HG03558 (cell line): Measurements from ENCODE around the gene GALNT9.
"Not testable (repeated sequence)": the region's sequence is repeated elsewhere in the genome, so short reads cannot be mapped to it uniquely, and the experiment has no call there.

Source experiments
- ATAC-seq: cut with Tn5 transposase; IDR thresholded peaks from one replicate; pipeline ENCODE4 v1.9.1; 2021; ENCODE audit warnings: moderate number of reproducible peaks; ENCODE audit not compliant: unreplicated experiment; ENCODE audit errors: extremely low read depth

Gene GALNT9

DNA sequence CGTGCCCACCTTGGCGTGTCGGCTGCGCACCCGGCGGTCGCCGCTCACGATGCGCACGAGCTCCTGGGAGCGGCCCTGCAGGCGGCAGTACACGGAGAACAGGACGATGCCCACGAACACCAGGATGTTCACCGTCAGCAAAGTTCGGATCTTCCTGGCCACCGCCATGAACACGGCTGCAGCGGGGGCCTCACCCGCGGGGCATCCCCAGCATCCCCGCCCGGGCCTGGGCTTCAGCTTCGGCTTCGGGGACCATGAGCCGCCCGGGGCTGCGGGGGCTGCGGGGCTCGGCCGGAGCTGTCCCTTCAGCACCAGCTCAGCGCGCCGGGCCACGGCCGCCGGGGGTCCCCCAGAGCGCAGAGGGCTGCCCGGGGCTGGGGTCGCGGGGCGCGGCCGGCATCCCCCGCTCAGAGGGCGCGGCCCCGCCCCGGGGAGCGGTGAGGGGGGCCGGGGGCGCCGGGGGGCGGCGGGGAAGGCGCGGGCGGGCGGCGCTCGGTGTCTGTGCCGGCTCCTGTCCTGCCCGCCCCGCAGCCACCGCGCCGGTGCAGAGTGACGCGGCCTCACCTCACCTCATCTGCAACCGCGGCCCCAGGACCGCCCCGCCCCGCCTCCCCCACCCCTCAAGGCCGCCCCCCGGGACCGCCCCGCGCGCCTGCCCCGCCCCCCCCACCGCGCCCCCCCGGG lies at the start of gene GALNT9:
GALNT9 (minus strand) TSS at position 554 of the 684 bp plus-strand sequence; CDS start at position 168, 386 bp downstream.
- ATAC-seq, result no peak

GRCh38 chr12:132379057-132379456 lies 49.7 kb upstream of the GALNT9 start:
- not testable (repeated sequence) for ATAC-seq

DNA sequence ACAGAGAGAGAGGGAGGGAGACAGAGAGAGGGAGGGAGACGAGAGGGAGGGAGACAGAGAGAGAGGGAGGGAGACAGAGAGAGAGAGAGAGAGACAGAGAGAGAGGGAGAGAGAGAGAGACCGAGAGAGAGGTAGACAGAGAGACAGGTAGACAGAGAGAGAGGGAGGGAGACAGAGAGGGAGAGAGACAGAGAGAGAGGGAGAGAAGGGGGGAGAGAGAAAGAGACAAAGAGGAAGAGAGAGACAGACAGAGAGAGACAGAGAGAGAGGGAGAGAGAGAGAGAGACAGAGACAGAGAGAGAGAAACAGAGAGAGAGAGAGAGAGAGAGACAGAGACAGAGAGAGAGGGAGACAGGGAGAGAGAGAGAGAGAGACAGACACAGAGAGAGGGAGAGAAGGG lies 47.8 kb upstream of the GALNT9 start:
- ATAC-seq, result no peak

DNA sequence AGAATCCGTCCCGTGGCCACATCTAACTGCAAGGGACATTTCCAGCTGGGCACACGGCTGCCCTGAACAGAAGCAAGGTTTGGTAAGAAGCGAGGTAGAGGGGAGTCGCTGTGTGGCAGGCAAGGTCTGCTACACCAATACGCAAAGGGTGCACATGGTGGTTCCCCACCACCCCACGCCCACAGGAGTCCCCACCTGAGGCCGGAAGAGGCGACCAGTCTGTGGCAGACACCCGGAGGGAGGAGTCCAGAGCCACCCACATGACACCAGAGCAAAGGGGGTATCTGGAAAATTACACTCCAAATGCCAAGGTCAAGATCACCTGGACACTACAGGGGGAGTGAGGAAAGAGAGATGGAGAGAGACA lies 47.1 kb upstream of the GALNT9 start:
- no peak for ATAC-seq

GRCh38 chr12:132375747-132376463 lies 46.5 kb upstream of the GALNT9 start:
- no peak for ATAC-seq

DNA sequence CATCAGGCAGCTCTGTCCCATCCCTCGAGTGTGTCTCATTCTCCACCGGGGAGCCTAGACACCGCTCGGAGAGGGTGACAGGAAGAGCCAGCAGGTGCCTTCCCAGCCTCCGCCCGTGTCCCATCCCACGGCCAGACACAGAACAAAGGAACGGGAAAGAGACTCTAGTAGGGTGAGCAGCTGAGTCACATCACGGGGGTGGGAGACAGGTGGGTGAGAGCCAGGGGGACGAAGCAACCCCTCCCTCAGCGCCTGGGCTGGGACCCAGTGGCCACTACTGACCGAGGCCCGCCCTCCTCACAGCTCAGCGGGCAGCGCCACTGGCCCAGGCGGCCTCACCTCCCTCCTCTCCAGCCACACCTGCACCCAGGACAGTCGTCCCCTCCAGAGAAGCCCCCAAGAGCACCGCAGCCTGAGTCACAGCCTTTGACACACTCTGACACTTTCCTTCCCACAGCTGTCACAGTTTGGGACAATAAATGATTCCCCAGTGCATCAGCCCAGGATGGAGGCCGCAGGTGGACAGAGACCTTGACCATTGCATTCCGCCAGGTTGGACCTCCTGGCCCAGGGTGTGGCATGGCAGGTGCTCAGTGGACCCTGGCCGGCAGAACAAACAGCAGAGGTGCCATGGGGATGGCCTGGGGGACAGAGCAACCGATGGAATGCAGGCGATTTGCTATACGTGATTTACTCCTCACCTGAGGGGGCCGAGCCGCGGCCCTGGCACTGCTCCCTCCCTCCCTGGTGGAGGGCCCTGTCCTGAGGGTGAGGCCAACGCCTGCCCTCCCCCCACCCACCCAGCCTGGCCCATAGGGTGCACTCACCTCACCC lies 45.4 kb upstream of the GALNT9 start:
- no peak for ATAC-seq

DNA sequence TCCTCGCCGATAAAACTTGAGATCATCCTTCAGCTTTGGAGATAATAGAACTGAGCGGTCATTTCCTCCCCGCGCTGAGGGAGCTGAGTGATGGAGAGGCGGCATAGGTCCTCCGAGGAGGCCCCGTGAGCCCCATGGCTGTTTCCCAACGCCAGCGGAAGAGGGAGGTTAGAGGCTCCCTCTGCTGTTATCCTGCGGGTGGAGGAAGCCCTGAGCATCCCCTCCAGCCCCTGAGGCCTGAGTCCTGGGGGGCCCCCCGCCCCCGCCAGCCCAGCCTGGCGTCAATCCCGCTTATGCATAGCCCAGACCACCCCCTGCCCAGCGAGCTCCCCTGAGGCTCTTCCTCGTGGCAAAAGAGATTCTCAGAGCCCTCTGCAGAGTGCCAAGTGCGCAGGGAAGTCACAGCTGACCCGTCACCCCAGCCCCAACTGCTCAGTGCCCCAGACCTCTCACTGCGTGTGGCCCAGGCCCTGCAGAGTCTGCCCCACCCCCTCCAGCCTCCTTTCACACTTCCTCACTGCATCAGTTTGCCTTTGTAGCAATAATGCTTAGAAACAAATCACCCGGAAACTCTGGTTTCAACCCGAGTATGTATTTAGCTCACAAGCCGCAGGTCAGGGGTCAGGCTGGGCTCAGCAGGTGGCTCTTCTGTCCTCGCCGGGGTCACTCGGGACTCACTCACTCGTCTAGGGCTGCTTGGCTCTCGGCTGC lies 44.7 kb upstream of the GALNT9 start:
- no peak for ATAC-seq

DNA sequence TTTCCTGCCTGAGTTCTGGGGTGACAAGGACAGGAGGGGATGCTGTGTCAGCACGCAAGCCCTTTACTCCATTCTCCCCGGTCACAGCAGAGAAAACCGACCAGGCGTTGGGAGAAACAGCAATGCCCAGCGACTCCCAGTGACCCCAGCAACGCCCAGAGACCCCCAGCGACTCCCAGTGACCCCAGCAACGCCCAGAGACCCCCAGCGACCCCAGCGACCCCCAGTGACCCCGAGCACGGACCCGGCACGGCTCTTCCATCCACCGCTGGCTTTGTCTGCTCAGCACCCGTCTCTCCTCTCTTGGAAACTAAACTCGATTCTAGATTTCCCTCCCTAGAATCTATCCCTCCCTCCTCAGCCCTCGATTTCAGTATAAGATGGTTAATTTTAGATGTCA lies 38.5 kb upstream of the GALNT9 start:
- no peak for ATAC-seq

- no peak for ATAC-seq
These were observed 37.9 kb upstream of the GALNT9 start for GRCh38 chr12:132367071-132367851.

DNA sequence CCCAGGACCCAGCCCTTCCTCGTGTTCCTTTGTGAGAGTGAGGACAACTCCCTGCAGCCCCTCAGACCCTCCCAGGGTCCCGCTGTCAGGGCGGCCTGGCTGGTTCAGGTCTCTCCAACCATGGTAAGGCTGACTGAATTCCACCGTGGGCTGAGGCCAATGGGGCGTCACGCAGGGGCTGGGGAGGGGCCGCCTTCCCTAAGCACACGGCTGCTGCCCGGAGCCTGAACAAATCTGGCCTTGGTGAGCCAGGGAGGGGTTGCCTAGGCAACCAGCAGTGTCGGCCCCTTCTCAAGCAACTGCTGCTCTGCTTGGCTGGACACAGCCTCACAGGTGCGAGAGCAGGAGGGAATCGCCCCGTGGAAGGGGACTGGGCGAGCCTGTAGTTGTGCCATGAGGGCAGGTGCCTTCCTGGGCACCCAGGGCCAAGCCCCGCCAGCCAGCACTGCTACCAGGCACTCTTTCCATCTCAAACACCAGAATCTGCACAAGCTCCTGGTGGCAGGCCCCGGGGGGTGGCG lies 37.0 kb upstream of the GALNT9 start:
- ATAC-seq, result no peak

- no peak for ATAC-seq
These were observed 35.8 kb upstream of the GALNT9 start for GRCh38 chr12:132365226-132365625.

- ATAC-seq, result no peak
These were observed 35.0 kb upstream of the GALNT9 start for GRCh38 chr12:132364348-132364902.

- ATAC-seq, result no peak
These were observed 34.4 kb upstream of the GALNT9 start for GRCh38 chr12:132363661-132364347.

DNA sequence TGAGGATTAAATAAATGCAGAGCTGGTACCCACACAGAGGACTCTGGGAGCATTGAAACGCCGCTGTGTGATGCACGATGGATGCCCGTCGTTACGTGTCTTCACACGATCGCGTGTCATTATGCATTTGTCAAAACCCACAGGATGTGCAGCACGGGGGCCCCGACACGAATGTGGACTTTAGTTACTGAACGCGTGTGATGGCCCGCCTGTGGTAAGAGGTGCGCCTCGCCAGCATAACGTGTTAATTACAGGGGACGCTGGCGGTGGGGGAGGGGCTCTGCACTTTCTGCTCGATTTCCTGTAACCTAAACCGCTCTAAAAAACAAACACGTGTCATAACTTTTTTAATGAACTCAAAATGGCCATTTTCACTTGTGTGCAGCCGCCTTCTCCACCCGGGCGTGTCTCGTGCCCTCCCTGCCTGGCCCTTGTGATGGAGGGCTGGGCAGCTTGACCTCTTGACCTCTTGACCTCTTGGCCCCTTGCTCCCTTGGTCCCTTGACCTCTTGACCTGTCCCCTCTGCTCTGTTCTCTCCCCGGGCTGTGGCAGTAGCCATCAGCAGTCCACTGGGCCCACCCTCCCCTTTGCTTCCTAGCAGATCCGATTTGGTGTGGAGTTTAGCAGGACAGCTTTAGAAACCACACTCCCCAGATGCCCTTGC lies 33.7 kb upstream of the GALNT9 start:
- no peak for ATAC-seq

DNA sequence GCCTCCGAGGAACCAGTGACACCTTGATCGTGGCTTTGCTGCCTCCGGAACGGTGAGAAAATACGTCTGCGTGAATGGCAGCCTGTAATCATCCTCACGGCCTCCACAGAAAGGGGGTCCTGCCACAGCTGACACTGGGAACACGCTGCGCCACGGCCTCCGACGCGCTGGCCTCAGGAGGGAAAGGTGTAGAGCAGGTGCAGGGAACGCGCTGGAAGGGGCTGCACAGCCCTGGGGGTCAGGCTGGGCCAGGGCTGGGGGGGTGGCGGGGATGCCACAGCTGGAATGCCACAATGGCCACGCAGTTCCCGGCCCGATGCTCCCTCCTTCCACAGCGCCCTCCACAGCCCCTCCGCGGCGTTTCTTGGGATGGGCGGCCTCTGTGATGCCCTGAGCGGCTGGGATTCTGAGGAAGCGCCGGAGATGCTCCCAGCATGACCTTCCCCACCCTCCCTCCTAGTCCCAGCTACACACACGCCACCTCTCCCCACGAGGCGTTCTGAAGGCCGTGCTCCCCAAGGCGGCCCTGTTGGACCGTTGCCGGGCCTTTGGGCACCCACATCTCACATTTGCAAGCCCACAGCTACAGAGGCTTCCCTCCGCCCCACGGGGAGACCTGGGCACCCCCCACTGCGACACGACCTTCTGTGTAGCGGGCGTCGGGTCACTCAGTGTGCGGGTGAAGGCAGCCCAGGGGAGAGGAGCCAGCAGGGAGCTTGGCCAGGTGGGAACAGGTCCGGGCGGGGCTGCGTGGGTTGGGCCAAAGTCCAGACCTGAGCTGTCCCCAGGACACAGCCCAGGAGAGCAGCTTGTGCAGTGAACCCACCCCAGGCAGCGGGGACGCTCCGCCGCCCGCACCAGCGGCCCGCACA lies 31.8 kb upstream of the GALNT9 start:
- no peak for ATAC-seq

DNA sequence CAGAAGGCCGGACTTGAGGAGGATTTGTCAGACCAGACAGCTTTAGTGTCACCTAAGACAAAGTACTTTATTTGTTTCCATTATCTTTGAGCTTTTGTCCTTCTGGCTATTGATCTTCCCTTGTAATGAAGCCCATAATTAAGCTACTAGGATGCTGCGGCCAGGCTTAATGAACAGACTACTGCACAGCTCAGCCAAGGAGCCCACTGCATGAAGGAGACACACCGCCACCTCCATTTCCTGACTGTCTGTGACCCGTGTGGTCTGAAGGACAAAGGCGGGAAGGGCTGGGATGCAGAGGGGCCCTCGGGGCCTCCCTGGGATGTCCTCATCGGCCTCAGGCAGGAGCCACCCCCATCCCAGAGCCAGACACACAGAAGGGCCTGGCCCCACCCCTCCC lies 31.0 kb upstream of the GALNT9 start:
- no peak for ATAC-seq

DNA sequence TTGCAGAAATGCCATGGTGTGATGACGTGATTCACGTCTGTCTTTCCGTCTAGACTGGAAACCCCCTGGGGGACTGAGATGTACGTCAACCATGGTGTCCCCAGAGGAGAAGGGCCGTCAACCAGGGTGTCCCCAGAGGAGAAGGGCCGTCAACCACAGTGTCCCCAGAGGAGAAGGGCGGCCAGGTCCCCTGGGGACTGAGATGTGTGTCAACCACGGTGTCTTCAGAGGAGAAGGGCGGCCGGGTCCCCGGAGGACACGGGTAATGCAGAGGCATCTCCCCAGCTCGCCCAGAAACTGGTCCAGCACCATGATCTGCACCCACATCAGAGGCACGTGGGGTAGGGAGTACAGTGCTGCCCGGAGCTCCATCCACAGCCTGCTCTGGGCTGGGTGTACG lies 30.6 kb upstream of the GALNT9 start:
- ATAC-seq, result no peak
